NOMO-1 treated with DMSO at 0.1 percent for 48 hours (cell line): ENCODE results near the gene TAS2R4.
"Not testable (repeated sequence)": the region's sequence is repeated elsewhere in the genome, so short reads cannot be mapped to it uniquely, and the experiment has no call there.

Experiments used
- DNase-seq: peaks from one replicate; lab custom pipeline; 2025; ENCODE audit not compliant: unreplicated experiment; lab: John Stamatoyannopoulos, UW

TAS2R4 gene

DNA sequence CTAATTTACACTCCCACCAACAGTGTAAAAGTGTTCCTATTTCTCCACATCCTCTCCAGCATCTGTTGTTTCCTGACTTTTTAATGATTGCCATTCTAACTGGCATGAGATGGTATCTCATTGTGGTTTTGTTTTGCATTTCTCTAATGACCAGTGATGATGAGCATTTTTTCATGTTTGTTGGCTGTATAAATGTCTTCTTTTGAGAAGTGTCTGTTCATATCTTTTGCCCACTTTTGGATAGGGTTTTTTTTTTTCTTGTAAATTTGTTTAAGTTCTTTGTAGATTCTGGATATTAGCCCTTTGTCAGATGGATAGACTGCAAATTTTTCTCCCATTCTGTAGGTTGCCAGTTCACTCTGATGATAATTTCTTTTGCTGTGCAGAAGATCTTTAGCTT is 46.0 kb downstream of the TAS2R4 start:
- DNase-seq, result not testable (repeated sequence)
